ENCODE results near the gene RPGR.

GRCh38 chrX:38233891-38234667 lies 93.2 kb downstream of the RPGR start:
- TF ChIP-seq CTCF (IDR thresholded peaks at IDR 0.05 in 8 of 11, conservative IDR thresholded peaks at IDR 0.05 in 3 of 11): no peak
- TF ChIP-seq POLR2AphosphoS5 (IDR thresholded peaks at IDR 0.05): no peak
- no peak for TF ChIP-seq POLR2A (IDR thresholded peaks at IDR 0.05)
